Esophagus muscularis mucosa (tissue), 2 donors: Measurements from ENCODE around the gene THEM5.

Source experiments
- POLR2A ChIP-seq: fragments of 450-650 bp; IDR thresholded peaks from one replicate; pipeline ENCODE4 v1.6.1; 2017; ENCODE audit warnings: antibody characterized with exemption, moderate library complexity, mild to moderate bottlenecking, low read depth
- POLR2AphosphoS5 ChIP-seq, 2 donors: sonication (generic); formaldehyde crosslinking; IDR thresholded peaks; one replicate each; pipeline ENCODE4 v1.6.1; 2017; ENCODE audit warnings: antibody characterized with exemption in 2 of 2

- TF ChIP-seq POLR2A (no peak), POLR2AphosphoS5 (IDR thresholded peaks at IDR 0.05) (no peak)
Measured at GRCh38 chr1:151834239-151834638, 19.3 kb downstream of the THEM5 start.
